Glomerular visceral epithelial cell (primary cell): ENCODE results near the gene NAV2.
A peak's percentile ranks its signal among the peaks of the same experiment; 100 is the strongest.
"Not testable (repeated sequence)": the region's sequence is repeated elsewhere in the genome, so short reads cannot be mapped to it uniquely, and the experiment has no call there.

Source experiments
- DNase-seq: peaks from one replicate; pipeline ENCODE4 v3.0.0-alpha.2; 2016; ENCODE audit errors: extremely low spot score

Gene NAV2

DNA sequence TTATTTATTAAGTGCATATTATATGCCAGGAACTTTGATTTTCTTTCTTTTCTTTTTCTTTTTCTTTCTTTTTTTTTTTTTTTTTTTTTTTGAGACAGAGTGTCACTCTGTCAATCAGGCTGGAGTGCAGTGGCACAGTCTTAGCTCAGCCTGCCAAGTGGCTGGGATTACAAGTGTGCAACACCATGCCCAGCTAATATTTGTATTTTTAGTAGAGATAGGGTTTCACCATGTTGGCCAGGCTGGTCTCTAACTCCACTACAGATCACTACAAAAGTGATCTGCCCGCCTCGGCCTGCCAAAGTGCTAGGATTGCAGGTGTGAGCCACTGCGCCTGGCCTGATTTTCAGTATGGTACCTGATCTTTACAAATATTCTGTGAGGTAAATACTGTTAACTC is 182.4 kb downstream of the NAV2 start:
- not testable (repeated sequence) for DNase-seq

DNA sequence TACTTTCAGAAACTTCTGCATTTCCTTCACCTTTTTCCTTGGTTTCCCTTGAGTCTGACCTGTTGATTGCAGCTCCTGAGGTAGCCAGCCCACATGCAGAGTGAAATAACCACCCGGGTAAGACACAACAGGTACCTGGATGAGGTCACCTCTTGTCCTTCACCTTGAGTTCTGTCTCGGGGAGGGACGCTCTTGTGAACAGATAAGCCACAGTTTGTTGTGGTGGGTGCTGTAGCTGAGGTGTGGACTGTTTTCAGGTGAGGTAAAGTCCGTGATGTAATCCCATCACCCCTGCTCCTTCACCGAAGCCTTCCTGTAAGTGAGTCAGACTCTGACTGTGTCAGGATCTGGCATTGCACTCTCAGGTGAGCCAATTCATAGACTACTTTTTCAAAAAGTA is 183.1 kb downstream of the NAV2 start:
- DNase-seq = no peak

DNA sequence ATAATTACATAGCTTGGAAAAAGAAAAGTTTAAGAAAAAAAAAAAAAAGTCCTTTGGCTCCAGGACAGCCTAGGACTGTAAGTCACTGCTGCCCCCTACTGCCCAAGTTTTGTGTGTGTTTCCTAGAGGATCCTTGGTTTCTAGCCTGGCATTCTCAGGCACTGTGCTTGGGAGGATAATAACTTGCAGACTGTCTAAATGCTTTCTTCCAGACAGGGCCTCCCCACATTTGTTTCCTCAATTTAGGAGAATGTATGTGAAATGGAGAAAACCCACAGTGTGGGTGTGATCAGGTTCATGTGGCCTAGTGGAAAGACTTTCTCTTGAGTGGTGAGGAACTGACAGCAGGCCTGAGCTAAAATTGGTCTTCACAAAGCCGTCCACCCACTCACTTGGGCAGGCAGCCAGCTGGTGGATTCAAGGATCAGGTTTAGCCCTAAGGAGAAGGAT is 191.0 kb downstream of the NAV2 start:
- DNase-seq = peak; percentile 74

DNA sequence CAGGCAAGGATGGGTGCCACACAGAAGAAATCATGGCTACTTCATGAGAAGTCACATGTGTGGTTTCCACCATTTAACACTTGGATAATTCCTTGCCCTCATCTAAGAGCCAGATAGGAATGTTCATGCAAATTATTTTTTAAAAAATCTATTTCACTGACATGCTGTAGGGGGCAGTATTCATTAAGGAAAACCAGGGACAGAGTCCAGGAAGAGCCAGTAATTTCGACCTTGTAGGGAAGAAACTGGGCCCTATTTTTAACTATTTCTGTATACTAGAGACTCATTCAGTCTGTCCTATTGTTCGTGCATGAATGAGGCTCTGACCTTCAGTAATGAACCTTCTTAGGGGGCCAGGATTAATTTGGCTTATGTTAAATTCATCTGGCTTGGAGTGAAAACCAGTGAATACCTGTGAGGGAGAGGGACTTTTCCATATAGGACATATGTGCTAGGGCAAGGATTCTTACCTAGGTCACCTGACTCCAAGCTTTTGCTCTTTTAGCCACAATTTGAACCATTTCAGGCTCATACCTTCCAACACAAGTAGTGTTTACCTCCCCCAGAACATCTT is 192.7 kb downstream of the NAV2 start:
- DNase-seq = peak; percentile 39

DNA sequence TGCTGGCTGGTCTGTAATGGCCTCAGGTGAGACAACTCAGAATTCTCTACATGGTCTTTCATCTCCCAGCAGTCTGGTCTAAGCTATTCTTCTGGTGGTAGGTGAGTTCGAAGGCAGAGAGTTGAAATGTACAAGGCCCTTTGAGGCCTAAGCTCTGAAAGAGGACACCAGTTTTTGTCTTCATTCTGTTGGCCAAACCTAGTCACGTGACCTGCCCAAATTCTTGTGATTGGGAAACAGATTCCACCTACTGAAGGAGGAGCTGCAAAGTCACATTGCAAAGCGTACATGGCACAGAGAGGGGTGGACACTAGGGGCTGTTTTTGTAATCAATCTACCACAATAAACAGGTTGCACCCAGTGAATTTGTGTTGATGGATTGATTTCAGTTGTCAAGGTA is 193.5 kb downstream of the NAV2 start:
- no peak for DNase-seq

DNA sequence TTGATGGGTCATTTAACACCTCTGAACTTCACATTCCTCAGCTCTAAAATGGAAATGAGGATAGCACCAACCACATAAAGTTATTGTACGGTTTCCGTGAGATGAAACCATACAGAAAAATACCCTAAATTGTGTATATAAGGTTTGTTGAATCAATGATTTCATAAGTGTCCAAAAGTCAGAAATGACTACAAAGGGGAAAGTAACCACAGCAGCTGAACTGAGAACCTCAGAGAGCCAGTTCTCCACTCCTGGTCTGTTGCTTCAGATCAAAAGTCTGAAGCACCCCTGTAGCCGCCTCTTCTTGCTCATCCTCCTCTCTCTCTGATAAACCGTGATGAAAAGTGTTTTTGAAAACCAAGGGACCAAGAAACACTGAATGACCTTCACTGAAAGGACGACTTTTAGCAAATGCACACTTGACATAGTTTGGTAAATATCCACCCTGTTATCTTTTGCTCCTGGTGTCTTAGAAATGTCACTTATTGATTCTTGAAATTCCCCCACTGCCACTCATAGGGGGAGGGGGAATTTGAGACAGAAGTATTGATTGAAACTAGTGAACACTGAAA is 194.5 kb downstream of the NAV2 start:
- DNase-seq = no peak

DNA sequence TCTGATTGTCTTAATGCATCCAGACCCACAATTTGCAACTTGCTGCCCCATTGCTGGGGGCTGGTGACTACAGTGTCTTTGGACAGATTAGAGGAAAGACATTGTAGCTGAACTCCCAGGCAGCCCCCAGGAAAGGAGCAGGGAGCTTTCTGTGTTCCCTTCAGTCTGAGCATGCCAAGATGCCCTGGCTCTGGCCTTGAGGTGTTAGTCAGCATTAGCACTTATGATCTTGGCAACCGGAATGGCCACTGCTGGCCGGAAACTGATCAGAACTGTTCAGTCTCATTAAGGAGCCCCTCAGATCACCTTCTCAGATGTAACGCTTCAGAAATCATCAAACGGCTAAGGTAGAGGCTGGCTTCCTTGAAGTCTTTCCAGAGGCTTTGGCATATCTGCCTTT is 195.2 kb downstream of the NAV2 start:
- no peak for DNase-seq

DNA sequence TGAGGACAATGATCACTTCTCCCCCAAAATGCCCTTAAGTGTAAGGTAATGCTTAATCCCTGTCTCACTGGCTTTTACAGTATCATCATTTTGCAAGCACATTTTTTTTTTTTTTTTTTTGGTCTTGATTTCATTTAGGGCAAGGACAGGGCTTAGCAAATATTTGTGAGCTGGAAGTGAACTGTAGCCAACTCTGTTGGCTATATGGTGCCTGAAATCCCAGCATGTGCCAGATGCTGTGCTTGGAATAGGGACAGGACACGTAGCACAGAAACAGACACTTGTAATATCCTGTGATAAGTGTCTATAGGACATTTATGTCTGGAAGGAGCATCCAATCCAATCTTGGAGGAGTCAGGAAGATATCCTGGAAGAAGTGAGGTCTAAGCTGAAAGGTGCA is 198.3 kb downstream of the NAV2 start:
- DNase-seq = no peak

DNA sequence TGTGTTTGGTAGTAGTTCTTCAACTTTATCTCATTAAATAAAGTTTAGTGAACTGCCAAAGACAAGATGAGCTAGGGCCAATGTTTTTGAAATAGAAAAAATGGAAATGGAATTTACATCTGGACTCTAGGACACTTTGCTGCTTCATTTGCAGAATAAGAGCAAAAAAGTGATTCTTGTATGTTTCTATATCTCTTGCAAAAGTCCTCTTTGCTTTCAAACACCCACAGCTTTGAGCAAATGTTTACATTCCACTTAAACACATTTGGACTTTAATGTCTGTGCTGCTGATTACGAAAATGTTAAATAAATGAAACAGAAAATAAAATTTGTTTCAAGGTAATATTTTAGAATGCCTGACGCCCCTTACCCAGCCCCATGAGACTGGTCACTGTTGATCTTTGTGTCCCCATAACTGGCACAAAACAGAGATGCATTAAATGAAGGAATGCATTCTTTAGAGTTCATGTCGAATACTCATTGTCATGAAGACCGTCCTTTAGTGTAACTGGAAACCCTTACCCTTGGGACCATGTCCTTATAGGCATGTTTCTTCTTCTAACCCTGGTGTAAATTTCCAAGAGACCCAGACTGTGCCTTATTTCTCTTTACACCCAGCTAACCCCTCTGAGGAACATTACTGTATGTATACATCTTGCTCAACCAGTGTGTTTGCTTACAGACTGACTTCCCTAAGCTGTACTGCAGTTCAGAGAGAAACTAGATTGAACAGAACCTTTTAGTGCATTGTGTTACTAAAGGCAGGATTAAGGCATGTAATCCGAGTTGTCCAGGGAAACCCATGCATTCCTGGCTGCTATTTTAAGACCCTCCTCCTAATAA is 199.7 kb downstream of the NAV2 start:
- no peak for DNase-seq

DNA sequence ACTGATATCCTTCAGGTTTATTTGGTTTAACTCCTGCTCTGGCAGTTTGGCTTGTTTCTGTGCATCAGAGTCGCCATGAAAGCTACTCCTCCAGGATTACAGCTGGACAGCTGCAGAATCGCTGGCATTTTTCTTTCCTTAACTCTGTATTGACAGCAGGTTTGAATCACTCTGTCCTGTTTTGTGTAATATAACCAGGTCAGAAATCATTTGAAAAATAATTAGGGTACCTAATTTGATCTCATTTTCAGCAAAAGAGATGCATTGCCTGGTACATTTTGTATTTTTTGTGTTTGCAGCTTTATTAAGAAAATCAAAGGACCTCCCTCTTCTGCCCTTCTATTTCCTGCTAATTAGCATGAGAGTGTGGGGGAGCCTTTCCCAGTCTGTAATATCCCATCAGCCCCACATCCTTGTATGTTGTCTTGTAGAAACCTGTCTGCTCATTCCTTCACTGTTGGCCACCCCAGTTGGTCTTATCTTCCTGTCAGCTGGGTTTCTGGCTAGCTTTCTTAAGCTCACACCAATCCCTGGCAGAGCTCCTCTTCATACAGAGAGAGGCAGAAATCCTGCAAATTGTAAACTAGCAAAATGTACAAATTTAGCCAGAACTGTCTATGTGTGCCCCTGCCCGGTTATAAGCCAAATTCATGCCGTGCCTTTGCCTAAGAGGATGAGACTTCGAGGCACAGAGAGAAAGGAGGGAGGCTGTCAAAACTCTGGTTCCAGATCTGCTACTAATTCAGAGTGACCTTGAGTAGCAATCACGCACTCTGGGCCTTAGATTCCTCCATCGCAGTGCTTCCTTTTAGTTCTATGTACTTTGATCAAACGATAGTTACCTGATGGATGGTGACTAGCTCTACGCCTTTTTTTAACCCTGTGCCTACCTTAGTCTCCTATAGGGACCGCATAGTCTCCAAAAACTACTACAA is 200.6 kb downstream of the NAV2 start:
- DNase-seq = no peak

DNA sequence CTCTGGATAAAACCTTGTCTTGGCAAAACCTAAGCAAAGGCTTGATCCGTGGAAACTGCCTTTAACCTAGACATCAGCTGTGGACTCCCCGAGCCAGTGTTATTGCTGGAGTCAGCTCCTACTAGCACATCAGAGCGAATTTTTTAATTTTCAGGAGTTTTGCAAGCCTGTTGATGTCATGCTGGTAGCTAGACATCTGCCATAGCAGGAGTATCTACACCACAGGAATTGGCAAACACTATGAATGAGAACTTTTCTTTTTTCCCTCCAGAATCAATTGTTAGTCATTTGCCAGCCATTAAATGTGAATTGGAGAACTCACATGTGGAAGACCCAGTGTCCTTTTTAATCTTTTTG is 201.2 kb downstream of the NAV2 start:
- no peak for DNase-seq

DNA sequence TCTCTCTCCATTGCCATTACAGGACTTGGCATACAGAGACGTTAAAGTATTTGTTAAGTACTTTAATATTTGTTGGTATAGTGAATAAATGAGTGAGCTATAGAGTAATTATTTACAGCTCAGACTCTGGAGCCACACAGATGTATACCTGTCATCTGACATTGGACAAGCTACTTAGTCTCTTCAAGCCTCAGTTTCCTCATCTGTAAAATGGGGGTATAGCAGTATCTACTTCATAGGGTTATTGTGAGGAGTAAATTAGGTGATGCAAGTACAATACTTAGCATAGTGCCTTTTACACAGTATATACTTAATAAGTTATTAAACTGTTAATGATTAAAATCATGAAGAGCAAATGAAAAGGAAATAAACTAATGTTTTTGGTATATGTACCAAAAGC is 203.2 kb downstream of the NAV2 start:
- DNase-seq = no peak

DNA sequence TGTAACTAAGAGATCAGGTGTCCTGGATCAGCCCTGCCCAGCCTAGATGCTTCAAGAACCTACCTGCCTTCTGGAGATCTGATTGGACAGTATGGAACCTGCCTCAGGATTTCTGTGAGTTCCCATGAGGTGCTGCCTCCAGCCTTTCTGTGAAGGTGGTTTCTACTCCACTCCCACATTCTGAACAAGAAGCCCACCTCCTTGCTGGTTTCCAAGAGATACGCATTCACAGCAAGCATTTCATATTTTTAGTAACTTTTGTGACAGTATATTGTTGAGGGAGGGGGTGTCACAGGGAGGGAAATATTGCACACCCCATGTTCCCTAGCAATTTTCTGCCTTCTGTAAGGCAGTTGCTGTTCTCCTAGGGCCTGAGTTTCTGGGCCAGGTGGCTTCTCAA is 204.4 kb downstream of the NAV2 start:
- no peak for DNase-seq

DNA sequence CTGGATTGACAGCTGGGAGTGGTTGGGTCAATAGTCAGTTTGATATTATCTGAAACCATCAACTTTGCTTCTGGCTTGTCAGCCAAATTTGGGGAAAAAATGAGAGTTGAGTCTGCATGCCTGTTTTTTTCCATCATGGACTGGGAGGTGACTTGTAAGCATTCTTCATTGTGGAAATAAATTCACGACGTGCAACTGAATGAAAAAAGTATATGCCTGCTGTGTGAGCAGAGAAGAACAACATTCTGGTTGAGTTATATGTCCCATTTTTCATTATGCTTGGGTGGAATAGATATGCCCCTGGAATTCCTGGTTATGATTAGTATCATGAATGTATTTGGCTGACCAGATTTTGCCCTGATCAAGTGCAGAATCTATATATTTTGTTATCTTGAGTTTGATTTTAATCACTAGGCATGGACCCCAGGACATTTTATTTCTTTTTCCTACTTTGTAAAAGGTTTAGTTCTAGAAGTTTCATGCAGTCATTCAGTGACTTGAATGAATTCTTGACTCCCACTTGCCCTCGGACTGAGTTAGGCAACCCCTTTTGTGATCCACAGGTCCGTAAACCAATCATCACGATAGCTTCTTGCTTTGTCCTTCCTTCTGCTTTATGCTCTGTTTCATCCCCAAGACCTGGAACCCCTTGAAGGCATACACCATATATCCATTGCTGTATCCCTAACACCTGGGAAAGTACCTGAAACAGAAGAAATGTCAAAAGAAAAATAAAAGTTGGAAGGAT is 205.8 kb downstream of the NAV2 start:
- no peak for DNase-seq

DNA sequence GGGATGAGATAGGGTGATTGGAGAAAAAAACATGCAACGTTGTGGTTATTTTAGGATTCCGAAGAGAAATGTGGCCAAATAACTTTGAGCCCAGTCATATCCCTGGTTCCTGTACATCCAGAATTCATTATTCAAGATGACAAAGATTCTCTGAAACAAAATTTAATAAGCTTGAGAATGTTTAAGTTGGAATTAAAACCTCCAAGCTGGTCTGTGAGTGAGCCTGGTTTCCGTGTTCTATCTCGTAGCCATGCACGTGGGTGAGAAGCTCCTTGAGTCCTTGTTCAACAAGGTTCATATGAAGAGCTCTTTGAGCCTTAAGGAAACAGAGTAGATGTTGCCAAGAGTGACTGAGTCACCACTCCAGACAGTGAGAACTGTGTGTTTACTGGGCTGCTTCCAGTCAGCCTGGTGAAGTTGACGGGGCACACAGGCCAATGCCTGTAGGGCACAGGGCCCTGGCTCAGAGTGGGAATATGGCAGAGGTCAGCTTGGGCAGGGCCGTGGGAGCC is 206.5 kb downstream of the NAV2 start:
- DNase-seq = peak; percentile 83

DNA sequence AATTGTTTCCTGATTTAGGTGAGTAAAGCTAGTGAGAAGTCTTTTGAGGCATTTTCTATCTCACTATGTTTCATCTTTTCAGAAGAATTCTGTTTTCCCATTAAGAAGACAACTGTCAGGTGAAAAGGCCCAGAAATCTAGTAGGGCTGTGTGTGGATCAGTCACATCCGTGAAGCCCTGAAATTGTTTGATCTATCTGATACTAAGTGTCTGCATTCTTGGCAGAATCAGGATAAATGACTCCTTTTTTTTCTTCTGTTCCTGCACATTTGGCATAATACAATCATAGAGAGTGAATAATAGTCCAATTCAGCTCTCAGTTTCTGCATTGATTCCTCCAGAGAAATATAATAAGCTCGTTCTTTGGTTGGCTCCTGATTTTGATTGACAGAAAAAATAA is 208.3 kb downstream of the NAV2 start:
- no peak for DNase-seq

DNA sequence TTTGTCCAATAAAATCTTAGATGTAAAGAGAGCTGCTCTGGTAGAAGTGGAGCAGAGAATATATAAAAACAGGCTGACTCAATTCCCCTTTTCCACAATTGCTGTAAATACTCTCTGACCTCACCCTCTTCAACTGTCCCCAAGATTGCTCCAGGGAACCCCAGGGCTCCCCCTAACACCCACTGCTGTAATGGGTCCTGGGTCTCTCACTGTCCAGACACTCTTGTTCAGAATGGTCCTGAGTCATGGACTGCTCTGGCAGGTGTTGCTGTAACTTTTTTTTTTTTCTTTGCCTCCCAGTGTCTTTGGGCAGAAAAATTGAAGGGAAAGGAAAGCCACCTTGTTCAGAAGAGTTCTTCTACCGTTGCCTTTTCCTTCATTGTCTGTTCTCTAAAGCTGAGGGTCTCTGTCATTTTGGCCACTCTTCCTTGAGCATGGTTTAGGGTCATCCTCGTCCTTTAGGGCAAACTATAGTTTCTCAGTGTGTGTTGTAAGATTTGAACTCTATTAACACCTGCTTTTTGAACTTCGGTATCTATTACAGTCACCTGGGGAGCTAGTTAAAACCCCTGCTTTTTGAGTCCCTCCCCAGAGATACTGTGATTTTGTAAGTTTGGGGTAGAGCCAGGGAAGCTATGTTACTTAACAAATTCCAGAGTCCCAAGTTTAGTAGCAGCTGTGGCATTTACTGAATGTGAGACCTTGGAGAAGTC is 209.5 kb downstream of the NAV2 start:
- DNase-seq = no peak

DNA sequence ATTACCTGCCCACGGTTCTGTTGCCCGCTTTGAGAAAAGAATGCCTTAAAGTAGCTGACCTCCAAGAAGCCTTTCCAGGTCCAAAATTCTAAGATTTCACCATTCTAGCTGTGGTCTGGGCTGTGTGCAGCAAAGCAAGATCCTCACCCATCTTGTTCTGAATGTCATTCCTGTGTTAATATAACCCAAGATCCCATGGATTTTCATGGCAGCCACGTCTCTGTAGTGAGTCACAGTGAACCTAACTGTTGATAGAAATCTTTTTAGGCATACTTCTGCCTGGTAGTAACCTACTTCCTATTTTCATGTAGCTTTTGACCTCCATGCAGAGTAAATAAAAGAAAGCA is 210.0 kb downstream of the NAV2 start:
- no peak for DNase-seq

DNA sequence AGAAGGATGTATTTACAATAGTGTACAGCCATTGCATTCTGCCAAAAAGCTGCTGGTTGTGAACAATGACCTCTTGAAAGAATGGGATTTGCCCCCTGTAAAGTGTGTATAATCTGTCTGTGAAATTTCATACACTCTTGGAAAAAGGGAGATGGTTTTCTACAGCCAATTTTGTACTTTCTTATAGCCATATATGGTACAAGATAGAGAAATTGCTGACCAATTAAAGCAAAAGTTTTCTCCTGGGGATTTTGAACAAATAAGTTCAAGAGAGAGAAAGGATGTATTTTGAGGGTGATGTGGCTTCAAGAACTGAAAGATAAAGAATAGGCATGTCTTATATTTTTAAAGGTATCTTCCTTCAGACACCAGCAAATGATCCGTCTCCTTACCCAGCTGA is 211.0 kb downstream of the NAV2 start:
- DNase-seq = no peak

DNA sequence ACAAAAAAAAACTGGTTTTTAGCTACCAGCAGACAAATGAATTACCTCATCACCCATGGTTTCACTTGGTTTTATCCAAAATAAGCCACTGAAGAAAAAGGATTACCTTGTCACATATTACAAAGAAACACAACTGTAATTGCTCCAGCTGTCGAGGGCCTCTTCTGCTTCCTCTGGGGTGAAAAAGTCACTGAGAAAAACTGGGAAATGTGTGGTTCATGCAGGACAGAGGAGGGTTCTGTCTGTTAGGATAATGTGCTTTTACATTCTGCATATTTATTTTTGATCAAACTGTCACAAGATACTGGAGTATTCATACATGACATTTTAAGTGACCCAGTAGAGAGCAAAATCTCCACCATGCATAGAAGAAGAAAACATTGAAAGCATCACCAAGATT is 211.7 kb downstream of the NAV2 start:
- DNase-seq = no peak

DNA sequence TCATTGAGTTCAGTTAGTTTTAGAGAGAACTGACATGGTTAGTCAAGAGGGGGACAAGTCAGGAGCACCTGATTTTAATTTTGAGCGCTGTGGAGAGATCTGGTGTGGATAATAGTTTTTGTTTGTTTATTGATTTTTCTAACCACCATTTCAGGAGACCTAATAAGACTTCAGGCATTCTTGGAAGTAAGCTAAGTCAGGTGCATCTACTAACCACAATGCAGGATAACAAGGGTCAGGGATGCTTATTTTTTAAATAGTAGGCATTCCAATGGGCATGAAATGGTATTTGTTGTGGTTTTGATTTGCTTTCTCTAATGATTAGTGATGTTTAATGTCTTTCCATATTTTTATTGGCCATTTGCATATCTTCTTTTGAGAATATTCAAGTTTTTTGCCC is 212.1 kb downstream of the NAV2 start:
- no peak for DNase-seq
